Measurements from ENCODE around the gene CPO.

Gene CPO

DNA sequence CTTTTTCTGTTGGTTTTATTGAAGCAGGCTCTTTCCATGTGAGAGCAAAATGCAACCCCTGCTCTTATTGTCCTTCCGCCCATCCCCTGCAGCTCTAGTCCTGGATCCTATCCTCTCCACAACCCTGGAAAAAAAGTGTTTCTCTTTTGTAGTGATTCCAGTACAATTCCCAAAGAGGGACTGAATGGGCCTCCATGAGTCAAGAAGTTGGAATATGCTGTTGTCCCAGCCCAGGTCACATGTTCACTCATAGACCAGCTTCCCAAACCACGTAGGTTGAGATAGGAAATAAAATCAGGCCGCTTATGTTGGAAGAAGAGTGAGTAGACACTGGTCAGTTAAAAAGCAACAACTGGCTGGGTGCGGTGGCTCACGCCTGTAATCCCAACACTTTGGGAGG is 39.4 kb downstream of the CPO start:
- TF ChIP-seq TOX (CRISPR knock-in tag; IDR thresholded peaks at IDR 0.05; ENCODE audit: borderline replicate concordance) (no peak), ARNTL (CRISPR knock-in tag; IDR thresholded peaks at IDR 0.05; ENCODE audit: borderline replicate concordance, low read depth) (no peak), ISL1 (CRISPR knock-in tag; IDR thresholded peaks at IDR 0.05) (no peak), ZNF70 (CRISPR knock-in tag; IDR thresholded peaks at IDR 0.05) (no peak), ZC3H10 (CRISPR knock-in tag; IDR thresholded peaks at IDR 0.05) (no peak)
- TF ChIP-seq, protein P1, sequence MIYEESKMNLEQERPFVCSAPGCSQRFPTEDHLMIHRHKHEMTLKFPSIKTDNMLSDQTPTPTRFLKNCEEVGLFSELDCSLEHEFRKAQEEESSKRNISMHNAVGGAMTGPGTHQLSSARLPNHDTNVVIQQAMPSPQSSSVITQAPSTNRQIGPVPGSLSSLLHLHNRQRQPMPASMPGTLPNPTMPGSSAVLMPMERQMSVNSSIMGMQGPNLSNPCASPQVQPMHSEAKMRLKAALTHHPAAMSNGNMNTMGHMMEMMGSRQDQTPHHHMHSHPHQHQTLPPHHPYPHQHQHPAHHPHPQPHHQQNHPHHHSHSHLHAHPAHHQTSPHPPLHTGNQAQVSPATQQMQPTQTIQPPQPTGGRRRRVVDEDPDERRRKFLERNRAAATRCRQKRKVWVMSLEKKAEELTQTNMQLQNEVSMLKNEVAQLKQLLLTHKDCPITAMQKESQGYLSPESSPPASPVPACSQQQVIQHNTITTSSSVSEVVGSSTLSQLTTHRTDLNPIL (CRISPR knock-in tag; IDR thresholded peaks at IDR 0.05; ENCODE audit: low read depth): no peak
- no peak for ATAC-seq

DNA sequence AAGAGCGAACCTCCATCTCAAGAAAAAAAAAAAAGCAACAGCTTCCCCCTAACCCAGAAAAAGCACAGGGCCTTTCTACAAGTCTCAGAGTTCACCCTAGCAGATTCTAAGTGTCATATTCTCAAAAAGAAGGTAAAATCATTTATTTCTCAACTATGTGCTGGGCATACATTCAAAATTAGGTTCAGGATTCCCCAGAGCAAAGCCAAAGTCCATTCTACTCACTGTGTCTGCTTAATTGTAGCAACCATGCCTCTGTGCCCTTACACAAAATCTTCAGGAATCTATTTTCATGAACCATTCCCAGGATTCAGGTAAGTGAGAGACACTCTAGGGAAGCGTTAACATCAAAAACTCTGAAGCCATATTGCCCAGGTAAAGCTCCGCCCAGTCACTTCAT is 40.0 kb downstream of the CPO start:
- no peak for ATAC-seq
- no peak for TF ChIP-seq BACH2 (CRISPR knock-in tag; IDR thresholded peaks at IDR 0.05; ENCODE audit: borderline replicate concordance)

DNA sequence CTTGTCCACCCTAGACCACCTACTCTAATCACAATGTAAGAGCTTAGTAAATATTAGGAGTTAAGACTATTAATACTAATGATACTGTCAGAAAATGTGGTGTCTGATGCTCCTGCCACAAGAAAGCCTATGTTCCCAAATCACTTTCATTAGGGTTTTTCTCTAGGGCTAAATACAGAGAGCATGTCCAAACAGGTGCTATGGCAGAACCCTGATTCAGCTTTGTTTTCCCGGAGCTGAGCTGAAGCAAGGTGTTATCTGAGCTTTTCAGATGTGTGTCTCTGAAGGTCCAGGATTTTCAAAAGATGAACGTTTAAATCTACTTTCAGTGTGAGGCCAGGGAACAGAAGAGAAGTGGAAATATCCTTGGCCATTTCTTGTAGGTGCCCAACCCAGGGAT is 40.6 kb downstream of the CPO start:
- TF ChIP-seq, protein P2, sequence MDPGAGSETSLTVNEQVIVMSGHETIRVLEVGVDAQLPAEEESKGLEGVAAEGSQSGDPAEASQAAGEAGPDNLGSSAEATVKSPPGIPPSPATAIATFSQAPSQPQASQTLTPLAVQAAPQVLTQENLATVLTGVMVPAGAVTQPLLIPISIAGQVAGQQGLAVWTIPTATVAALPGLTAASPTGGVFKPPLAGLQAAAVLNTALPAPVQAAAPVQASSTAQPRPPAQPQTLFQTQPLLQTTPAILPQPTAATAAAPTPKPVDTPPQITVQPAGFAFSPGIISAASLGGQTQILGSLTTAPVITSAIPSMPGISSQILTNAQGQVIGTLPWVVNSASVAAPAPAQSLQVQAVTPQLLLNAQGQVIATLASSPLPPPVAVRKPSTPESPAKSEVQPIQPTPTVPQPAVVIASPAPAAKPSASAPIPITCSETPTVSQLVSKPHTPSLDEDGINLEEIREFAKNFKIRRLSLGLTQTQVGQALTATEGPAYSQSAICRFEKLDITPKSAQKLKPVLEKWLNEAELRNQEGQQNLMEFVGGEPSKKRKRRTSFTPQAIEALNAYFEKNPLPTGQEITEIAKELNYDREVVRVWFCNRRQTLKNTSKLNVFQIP (CRISPR knock-in tag; IDR thresholded peaks at IDR 0.05; ENCODE audit: borderline replicate concordance, low read depth): no peak
- TF ChIP-seq ZFP30 (CRISPR knock-in tag; IDR thresholded peaks at IDR 0.05): no peak
- no peak for TF ChIP-seq ZC3H10 (CRISPR knock-in tag; IDR thresholded peaks at IDR 0.05)
- no peak for TF ChIP-seq PPARA (CRISPR knock-in tag; IDR thresholded peaks at IDR 0.05; ENCODE audit: borderline replicate concordance)
- no peak for TF ChIP-seq ESRRG (CRISPR knock-in tag; IDR thresholded peaks at IDR 0.05)
- no peak for TF ChIP-seq ISL1 (CRISPR knock-in tag; IDR thresholded peaks at IDR 0.05)
- no peak for TF ChIP-seq OSR1 (CRISPR knock-in tag; IDR thresholded peaks at IDR 0.05)
- no peak for TF ChIP-seq GLIS3 (CRISPR knock-in tag; IDR thresholded peaks at IDR 0.05)
- TF ChIP-seq, protein P3, sequence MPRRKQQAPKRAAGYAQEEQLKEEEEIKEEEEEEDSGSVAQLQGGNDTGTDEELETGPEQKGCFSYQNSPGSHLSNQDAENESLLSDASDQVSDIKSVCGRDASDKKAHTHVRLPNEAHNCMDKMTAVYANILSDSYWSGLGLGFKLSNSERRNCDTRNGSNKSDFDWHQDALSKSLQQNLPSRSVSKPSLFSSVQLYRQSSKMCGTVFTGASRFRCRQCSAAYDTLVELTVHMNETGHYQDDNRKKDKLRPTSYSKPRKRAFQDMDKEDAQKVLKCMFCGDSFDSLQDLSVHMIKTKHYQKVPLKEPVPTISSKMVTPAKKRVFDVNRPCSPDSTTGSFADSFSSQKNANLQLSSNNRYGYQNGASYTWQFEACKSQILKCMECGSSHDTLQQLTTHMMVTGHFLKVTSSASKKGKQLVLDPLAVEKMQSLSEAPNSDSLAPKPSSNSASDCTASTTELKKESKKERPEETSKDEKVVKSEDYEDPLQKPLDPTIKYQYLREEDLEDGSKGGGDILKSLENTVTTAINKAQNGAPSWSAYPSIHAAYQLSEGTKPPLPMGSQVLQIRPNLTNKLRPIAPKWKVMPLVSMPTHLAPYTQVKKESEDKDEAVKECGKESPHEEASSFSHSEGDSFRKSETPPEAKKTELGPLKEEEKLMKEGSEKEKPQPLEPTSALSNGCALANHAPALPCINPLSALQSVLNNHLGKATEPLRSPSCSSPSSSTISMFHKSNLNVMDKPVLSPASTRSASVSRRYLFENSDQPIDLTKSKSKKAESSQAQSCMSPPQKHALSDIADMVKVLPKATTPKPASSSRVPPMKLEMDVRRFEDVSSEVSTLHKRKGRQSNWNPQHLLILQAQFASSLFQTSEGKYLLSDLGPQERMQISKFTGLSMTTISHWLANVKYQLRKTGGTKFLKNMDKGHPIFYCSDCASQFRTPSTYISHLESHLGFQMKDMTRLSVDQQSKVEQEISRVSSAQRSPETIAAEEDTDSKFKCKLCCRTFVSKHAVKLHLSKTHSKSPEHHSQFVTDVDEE (CRISPR knock-in tag; IDR thresholded peaks at IDR 0.05): no peak
- no peak for TF ChIP-seq BACH2 (CRISPR knock-in tag; IDR thresholded peaks at IDR 0.05; ENCODE audit: borderline replicate concordance)
- no peak for TF ChIP-seq RARB (CRISPR knock-in tag; IDR thresholded peaks at IDR 0.05)
- TF ChIP-seq CSDC2 (CRISPR knock-in tag; IDR thresholded peaks at IDR 0.05): no peak
- TF ChIP-seq ZNF565 (CRISPR knock-in tag; conservative IDR thresholded peaks at IDR 0.05; ENCODE audit: low read depth): no peak
- no peak for TF ChIP-seq TCF4 (CRISPR knock-in tag; IDR thresholded peaks at IDR 0.05; ENCODE audit: borderline replicate concordance)
- ATAC-seq: no peak

DNA sequence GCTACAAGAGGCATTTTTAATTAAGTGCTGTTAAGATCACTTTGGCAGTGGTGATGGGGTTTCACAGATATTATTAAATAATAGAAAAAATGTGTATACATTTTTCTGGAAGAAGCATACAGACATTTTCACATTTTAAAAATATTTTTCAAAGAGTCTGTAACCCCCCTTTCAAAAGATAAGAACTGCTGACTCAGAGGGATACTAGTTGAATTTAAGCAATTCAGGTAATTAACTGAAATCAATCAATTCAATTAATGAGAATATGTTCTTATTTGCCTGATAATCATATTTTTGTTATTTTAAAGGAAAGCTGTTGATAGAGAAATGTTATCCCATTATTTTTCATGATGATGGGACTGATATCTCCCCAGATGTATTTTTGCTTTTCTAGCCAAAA is 41.1 kb downstream of the CPO start:
- ATAC-seq: no peak
- TF ChIP-seq RARB (CRISPR knock-in tag; IDR thresholded peaks at IDR 0.05) (no peak), ISL1 (CRISPR knock-in tag; IDR thresholded peaks at IDR 0.05) (no peak), ARNTL (CRISPR knock-in tag; IDR thresholded peaks at IDR 0.05; ENCODE audit: borderline replicate concordance, low read depth) (no peak), SNAI2 (CRISPR knock-in tag; IDR thresholded peaks at IDR 0.05) (no peak), ZFP30 (CRISPR knock-in tag; IDR thresholded peaks at IDR 0.05) (no peak), TOX (CRISPR knock-in tag; IDR thresholded peaks at IDR 0.05; ENCODE audit: borderline replicate concordance) (no peak), BACH2 (CRISPR knock-in tag; IDR thresholded peaks at IDR 0.05; ENCODE audit: borderline replicate concordance) (no peak), ZNF565 (CRISPR knock-in tag; conservative IDR thresholded peaks at IDR 0.05; ENCODE audit: low read depth) (no peak), TCF4 (CRISPR knock-in tag; IDR thresholded peaks at IDR 0.05; ENCODE audit: borderline replicate concordance) (no peak), PPARA (CRISPR knock-in tag; IDR thresholded peaks at IDR 0.05; ENCODE audit: borderline replicate concordance) (no peak), GLIS3 (CRISPR knock-in tag; IDR thresholded peaks at IDR 0.05) (no peak), ZNF8 (CRISPR knock-in tag; IDR thresholded peaks at IDR 0.05) (no peak), ZFP3 (CRISPR knock-in tag; IDR thresholded peaks at IDR 0.05) (no peak), ZNF70 (CRISPR knock-in tag; IDR thresholded peaks at IDR 0.05) (no peak)
- TF ChIP-seq, protein P4, sequence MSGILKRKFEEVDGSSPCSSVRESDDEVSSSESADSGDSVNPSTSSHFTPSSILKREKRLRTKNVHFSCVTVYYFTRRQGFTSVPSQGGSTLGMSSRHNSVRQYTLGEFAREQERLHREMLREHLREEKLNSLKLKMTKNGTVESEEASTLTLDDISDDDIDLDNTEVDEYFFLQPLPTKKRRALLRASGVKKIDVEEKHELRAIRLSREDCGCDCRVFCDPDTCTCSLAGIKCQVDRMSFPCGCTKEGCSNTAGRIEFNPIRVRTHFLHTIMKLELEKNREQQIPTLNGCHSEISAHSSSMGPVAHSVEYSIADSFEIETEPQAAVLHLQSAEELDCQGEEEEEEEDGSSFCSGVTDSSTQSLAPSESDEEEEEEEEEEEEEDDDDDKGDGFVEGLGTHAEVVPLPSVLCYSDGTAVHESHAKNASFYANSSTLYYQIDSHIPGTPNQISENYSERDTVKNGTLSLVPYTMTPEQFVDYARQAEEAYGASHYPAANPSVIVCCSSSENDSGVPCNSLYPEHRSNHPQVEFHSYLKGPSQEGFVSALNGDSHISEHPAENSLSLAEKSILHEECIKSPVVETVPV (CRISPR knock-in tag; IDR thresholded peaks at IDR 0.05): no peak
- TF ChIP-seq, protein P2 (CRISPR knock-in tag; IDR thresholded peaks at IDR 0.05; ENCODE audit: borderline replicate concordance, low read depth): no peak
- TF ChIP-seq, protein P3 (CRISPR knock-in tag; IDR thresholded peaks at IDR 0.05): no peak

All from SK-N-SH treated with all-trans-retinoic acid at 6 μM for 48 hours (cell line).